ENCODE results near the gene TMEM8B. TPM values are rescaled to one million over a fixed set of nuclear protein-coding genes. Genes with fewer than 3 reads are reported as not detected.

The TMEM8B gene
- total RNA-seq, 1 donor from 2014 or later = 0.59 TPM

- DNase-seq (ENCODE audit: low read depth, low spot score) = no peak
Observed at GRCh38 chr9:35810122-35810521, 18.9 kb upstream of the TMEM8B start.

DNA sequence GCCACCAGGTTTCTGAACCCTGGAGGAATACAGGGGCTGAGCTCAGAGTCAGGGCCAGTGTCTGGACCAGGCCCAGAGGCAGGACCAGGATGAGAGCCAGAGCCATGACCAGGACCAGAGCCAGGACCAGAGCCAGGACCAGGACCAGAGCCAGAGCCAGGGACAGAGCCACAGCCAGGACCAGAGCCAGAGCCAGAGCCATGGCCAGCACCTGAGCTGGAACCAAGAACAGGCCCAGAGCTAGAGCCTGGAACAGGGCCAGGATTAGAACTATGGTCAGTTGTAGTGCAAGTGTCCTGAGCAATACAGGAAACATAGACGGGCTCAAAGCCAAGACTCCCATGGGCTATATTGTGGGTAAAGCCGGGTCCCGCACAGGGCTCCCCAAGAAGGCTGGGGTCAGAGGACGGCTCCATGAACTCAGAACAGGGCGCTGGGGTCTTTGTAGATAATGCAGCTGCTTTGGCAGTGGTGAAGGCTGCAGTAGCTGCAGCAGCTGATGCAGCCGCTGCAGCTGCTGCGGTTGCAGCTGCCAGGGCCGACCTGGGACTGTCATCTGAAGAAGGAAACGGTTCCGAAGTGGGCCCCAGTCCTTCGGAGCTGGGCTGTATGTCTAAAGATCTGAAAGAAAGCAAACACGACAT, 17.5 kb upstream of the TMEM8B start:
- DNase-seq (ENCODE audit: low read depth, low spot score) = no peak

DNA sequence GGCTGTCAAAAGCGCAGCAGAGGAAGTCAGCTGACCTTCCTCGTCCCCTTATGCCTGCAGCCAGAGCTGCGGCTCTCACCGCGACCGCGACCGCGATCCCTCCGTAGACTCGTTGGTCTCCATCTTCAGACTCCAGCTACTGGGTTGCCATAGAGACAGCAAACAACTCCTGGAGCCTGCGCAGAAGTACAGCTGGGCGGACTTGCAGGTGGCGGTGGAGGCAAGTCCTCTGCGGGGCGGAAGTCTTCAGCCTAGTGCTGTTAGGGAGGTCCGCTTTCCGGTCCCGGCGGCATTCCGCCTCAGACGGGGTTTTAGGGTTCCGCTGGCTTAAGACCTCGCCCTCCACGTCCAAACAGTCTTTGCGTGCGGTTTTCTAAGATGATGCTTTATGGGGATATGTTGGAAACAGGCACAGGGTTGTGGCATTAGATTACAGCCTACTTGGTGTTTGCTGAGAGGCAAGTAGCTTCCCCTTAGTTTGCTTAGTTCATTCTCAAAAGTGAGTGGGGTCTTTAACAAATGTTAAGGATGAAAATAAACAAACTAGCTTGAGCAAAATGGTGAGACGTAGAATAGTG, 16.9 kb upstream of the TMEM8B start, which contains the start of gene SPAG8:
TSS of gene SPAG8 (minus strand) at position 238 of the 578 bp plus-strand sequence. CDS start at position 123, 115 bp downstream.
- DNase-seq (ENCODE audit: low read depth, low spot score) = peak; percentile 74

- no peak for DNase-seq (ENCODE audit: low read depth, low spot score)
Observed at GRCh38 chr9:35813434-35814105, 15.5 kb upstream of the TMEM8B start.

- no peak for DNase-seq (ENCODE audit: low read depth, low spot score)
Observed at GRCh38 chr9:35814106-35814840, 14.8 kb upstream of the TMEM8B start.

- peak; percentile 98 for DNase-seq (ENCODE audit: low read depth, low spot score)
Observed at GRCh38 chr9:35814841-35815543, 14.0 kb upstream of the TMEM8B start, which contains the start of gene HINT2. Gene HINT2, minus strand, starts transcription at chr9:35815042. Its CDS starts 63 bp downstream, at chr9:35814979.

DNA sequence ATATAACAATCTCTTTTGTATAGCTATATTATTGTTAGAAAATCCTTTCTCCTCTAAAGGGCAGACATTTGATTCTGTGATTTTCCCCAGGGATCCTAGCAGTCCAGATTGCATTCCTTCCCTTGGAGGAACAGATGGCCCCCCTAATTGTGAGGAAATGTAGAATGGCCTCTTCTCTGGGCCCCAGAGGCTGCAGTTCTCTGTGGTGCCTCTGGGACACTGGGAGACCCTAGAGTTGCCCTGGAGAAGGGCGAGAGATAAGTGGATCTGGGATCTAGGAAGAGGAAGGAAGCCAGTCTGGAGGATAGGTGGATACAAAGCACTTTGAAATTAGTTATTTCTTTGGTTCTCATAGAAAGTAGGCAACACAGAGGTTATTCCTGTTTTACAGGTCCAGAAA, 12.3 kb upstream of the TMEM8B start:
- no peak for DNase-seq (ENCODE audit: low read depth, low spot score)

GRCh38 chr9:35818341-35818740, 10.7 kb upstream of the TMEM8B start:
- no peak for DNase-seq (ENCODE audit: low read depth, low spot score)

DNA sequence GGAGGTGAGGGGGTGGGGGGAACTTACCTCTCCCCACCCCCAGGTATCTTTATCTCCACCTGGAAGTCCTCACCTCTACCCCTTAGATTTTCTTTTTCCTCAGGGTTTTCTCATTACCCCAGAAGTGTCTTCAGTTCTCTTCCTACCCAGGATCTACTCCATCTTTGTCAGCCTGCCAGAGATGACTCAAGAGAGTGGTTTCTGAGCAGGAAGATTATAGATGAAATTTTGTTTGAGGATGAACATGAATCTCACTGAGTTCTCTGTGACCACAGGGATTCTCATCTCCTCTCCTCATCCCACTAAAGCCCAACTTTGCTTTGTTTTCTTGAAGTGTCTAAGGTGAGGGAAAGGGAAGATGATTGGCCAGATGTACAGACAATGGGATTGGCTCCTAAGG, 9.0 kb upstream of the TMEM8B start:
- DNase-seq (ENCODE audit: low read depth, low spot score) = no peak

GRCh38 chr9:35822926-35823325, 6.1 kb upstream of the TMEM8B start:
- no peak for DNase-seq (ENCODE audit: low read depth, low spot score)

DNA sequence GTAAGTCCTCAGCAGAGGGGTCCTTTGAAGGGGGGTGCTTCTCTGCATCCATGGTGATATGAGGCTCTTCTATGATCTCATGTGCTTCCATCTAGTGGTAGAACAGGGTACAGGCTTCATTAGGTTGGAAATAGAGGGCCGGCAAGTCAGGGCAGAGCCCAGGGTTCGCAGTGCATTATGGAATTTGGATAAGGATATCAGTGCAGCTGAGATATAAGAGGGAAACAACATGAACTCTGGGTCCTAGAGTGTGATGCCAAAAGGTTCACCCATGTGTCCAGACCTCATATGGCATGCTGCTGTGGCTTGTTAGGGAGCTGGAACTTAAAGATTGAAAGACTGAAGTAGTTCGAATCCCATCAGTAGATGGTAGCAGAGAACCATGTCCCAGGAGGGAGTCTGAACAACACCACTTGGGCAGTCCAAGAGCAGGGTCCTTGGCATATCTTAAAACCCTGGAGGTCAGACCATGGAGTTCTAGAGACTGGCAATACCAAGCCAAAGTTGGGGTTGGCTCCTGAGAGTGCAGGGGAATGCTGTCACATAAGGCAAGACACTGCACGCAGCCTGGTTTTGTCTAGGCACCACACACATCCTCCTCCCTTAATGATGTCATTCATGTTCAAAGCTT, 2.8 kb upstream of the TMEM8B start:
- DNase-seq (ENCODE audit: low read depth, low spot score) = peak; percentile 43

DNA sequence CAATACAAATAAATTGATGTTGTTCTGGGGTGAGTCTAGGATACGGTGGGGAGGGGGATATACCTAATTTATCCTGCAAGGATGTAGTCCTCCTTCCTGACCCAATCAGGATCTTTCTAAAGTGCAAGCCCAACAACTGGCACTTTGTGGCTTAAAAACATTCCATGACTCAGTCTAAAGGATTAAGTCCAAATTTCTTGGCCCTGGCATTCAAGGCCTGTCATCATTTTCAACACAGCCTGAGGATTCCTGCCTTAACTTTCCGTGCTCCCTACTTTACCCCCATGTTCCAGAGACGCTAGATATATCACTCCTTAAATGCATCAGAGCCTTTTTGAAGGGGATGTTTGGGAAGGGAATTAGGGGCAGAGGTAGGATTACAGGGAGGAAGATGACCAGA, 1.5 kb upstream of the TMEM8B start:
- DNase-seq (ENCODE audit: low read depth, low spot score) = no peak

- no peak for DNase-seq (ENCODE audit: low read depth, low spot score)
Observed at GRCh38 chr9:35828716-35829083, 328 bp upstream of the TMEM8B start, which contains the start of gene FAM221B. Gene FAM221B, minus strand, starts transcription at chr9:35828732. Its CDS starts 2,571 bp downstream, at chr9:35826161.

GRCh38 chr9:35829764-35830096, 702 bp downstream of the TMEM8B start:
- DNase-seq (ENCODE audit: low read depth, low spot score) = no peak

- no peak for DNase-seq (ENCODE audit: low read depth, low spot score)
Observed at GRCh38 chr9:35831040-35831439, 2.0 kb downstream of the TMEM8B start.

DNA sequence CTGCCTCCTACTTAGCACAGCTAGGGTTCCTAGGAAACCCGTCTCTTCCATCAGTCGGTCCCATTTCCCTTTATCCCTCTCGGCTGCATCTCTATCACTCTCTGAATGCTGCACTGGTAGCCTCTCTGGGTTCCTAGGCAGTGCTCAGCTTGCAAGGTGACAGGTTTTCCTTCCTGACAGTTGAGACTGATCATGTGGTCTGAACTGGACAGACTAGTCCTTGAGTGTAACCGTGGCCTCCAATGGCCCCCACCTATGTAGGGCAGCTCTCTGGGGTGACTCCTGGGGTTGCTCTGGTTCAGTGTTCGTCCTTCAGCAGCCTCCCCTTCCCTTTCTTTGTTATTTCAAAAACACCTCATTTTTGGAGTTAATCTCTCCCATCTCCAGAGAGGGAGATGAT, 3.8 kb downstream of the TMEM8B start:
- DNase-seq (ENCODE audit: low read depth, low spot score) = no peak

GRCh38 chr9:35834260-35835215, 5.5 kb downstream of the TMEM8B start:
- DNase-seq (ENCODE audit: low read depth, low spot score) = no peak

DNA sequence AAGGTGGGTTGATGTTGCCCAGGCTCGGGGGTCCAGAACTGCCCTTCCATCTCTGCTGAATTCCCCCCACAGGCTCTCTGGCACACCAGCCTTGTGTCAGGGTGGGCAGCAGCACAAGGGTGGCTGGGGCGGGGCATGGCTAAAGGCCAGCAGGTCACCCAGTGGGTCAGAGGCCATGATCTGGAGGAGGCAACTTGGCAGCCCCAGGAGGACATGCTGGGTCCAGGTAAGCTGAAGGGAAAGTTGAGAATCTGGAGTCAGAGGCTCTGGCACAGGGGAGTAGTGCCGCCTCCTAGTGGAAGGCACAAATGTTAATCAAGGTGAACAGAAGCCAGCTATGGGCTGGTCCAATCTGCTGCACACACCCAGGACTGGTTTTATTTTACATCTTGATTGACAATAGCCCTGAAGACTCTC, 6.2 kb downstream of the TMEM8B start:
- DNase-seq (ENCODE audit: low read depth, low spot score) = no peak

DNA sequence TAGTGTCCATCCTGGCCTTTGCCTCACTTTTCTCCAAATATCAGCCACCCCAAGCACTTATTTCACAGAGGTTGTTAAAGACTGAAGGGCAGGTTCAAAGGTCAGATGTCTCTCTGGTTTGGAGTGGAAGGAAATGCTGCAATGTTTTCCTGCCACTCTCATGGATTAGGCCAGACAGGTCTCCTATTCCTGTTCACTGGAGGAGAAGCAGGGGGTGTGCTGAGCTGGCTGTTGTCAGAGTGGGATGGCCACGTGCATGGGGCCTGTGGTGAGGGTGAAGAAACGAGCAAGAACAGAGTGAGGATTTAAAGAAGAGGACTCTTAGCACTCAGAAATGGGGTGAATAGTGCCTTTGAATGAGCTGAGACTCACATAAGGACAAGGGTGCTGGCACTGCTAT, 6.7 kb downstream of the TMEM8B start:
- DNase-seq (ENCODE audit: low read depth, low spot score) = no peak

- DNase-seq (ENCODE audit: low read depth, low spot score) = no peak
Observed at GRCh38 chr9:35836595-35836994, 7.6 kb downstream of the TMEM8B start.

Data from pulmonary artery endothelial cell (primary cell).